Kidney (tissue), 14 donors: ENCODE measurements around the gene CYB561. TPM values are rescaled to one million over a fixed set of nuclear protein-coding genes. Genes with fewer than 3 reads are reported as not detected.

ENCODE experiments used
- DNase-seq, 5 donors: peaks; one replicate each; pipeline ENCODE4 v3.0.0-alpha.2; 2013 to 2020
- FAIRE-seq: peaks from 2 replicates; lab custom pipeline; 2012; peaks lifted over from hg19 to GRCh38; lab: Jason Lieb, UNC
- H3K27ac ChIP-seq, 2 donors: one replicate each; pipeline ENCODE4 v1.7.0; 2013; ENCODE audit warnings: low read depth in 2 of 2, low read length in 2 of 2, inconsistent platforms in 1 of 2
- H3K27me3 ChIP-seq: one replicate; pipeline ENCODE4 v1.7.1; 2013; ENCODE audit warnings: low read length, inconsistent platforms; ENCODE audit not compliant: control insufficient read depth, insufficient read depth
- H3K36me3 ChIP-seq, 3 donors: one replicate each; pipeline versions ENCODE4 v1.7.0 to v1.7.1; 2013; ENCODE audit warnings: low read length in 3 of 3, control low read depth in 1 of 3, inconsistent platforms in 1 of 3; ENCODE audit not compliant: insufficient read depth in 3 of 3, control insufficient read depth in 2 of 3
- H3K4me1 ChIP-seq, 3 donors: one replicate each; pipeline versions ENCODE4 v1.7.0 to v1.7.1; 2013; ENCODE audit warnings: low read length in 3 of 3, inconsistent platforms in 1 of 3, low read depth in 1 of 3; ENCODE audit not compliant: control insufficient read depth in 2 of 3, insufficient read depth in 2 of 3
- H3K4me3 ChIP-seq, 3 donors: one replicate each; pipeline versions ENCODE4 v1.7.0 to v1.8.1; 2013; ENCODE audit warnings: low read length in 3 of 3, control low read depth in 1 of 3, inconsistent platforms in 1 of 3
- H3K9ac ChIP-seq, 3 donors: one replicate each; pipeline versions ENCODE4 v1.7.0 to v1.7.1; 2013; ENCODE audit warnings: low read length in 3 of 3, control low read depth in 1 of 3, inconsistent platforms in 1 of 3
- H3K9me3 ChIP-seq, 3 donors: one replicate each; pipeline versions ENCODE4 v1.7.0 to v1.7.1; 2013; ENCODE audit warnings: low read length in 3 of 3, control low read depth in 1 of 3, inconsistent platforms in 1 of 3; ENCODE audit not compliant: control insufficient read depth in 2 of 3, insufficient read depth in 1 of 3
- CTCF ChIP-seq: IDR thresholded peaks from 3 replicates; pipeline ENCODE4 v1.5.1; 2012; ENCODE audit warnings: mild to moderate bottlenecking, moderate library complexity, borderline replicate concordance; ENCODE audit not compliant: insufficient read depth; ENCODE audit errors: extremely low read depth
- intact Hi-C: fragments of 100-400 bp; cut with DNase I; formaldehyde crosslinking; loops from one replicate; pipeline ENCODE4 v1.11.1; 2022
- polyA plus RNA-seq: library from polyadenylated mRNA; stranded (reverse); fragments of 350-450 nt; fragmentation: Illumina TruSeq; extraction: RNeasy Lipid Tissue Mini Kit (QIAGEN cat#74804); gene quantifications from one replicate; pipeline ENCODE4 v1.2.3, GENCODE V29; 2014; ENCODE audit warnings: low read depth, low replicate concordance; ENCODE audit not compliant: insufficient read depth
- total RNA-seq: library from RNA; stranded (reverse); fragmentation: NEBNext Ultra II Directional; extraction: Animal tissue kit (Norgen Biotek cat#: 25700); gene quantifications from one replicate; pipeline ENCODE4 v1.2.1, GENCODE V29; 2021
- donor health status: control.
- donor health status: control.
- donor health status: control.
- donor health status: control.
- donor health status: control.
- donor health status: DM: yes; HTN: yes; CAD: no.
- donor health status: Normal renal cell carcinoma (clear cell type).

The CYB561 gene
- total and polyA plus RNA-seq, 2 donors from 2014 or later, result 38.4 to 51.1 TPM

- no peak for FAIRE-seq
- Histone ChIP-seq H3K9ac (no peak overlapping the region), H3K4me3 (no peak overlapping the region), H3K27me3 (no peaks in the 10 kb centered on the region), H3K36me3 (no peaks in the 10 kb centered on the region), H3K9me3 (no peaks in the 10 kb centered on the region), H3K27ac (no peak overlapping the region), H3K4me1 (peaks cover 0 to 5% (median 0%) of the 10 kb centered on the region in 3 donors)
- TF ChIP-seq CTCF, result no peak
- intact Hi-C loops, result no loop called here
- DNase-seq, result peak in 1 of 5 donors; percentile 79
Measured at GRCh38 chr17:63437287-63438091, 8.6 kb downstream of the CYB561 start.

- peak in 1 of 5 donors; percentile 55 for DNase-seq
Measured at GRCh38 chr17:63436523-63437110, 9.5 kb downstream of the CYB561 start.

GRCh38 chr17:63435681-63436522 lies 10.2 kb downstream of the CYB561 start:
- intact Hi-C loops, result no loop called here
- Histone ChIP-seq H3K9ac (no peak overlapping the region), H3K4me1 (peaks cover 0 to 5% (median 0%) of the 10 kb centered on the region in 3 donors), H3K4me3 (no peak overlapping the region), H3K27ac (no peak overlapping the region), H3K36me3 (no peaks in the 10 kb centered on the region), H3K9me3 (no peaks in the 10 kb centered on the region), H3K27me3 (no peaks in the 10 kb centered on the region)
- TF ChIP-seq CTCF, result no peak
- DNase-seq (peak in 2 of 5 donors; percentile 41 to 82), FAIRE-seq (no peak)

More at GRCh38 chr17:63436523-63437110, 9.5 kb downstream of the CYB561 start:
- no peak for TF ChIP-seq CTCF
- peaks cover 0 to 5% (median 0%) of the 10 kb centered on the region in 3 donors for H3K4me1 ChIP-seq
- no peaks in the 10 kb centered on the region for H3K27me3 ChIP-seq
- no peaks in the 10 kb centered on the region for H3K36me3 ChIP-seq
- intact Hi-C loops, result no loop called here
- H3K9me3 ChIP-seq, result no peaks in the 10 kb centered on the region
- no peak overlapping the region for H3K9ac ChIP-seq
- no peak for FAIRE-seq
- H3K4me3 ChIP-seq, result no peak overlapping the region
- no peak overlapping the region for H3K27ac ChIP-seq
